ENCODE data around the gene OR2M2.

OR2M2 gene, protein sequence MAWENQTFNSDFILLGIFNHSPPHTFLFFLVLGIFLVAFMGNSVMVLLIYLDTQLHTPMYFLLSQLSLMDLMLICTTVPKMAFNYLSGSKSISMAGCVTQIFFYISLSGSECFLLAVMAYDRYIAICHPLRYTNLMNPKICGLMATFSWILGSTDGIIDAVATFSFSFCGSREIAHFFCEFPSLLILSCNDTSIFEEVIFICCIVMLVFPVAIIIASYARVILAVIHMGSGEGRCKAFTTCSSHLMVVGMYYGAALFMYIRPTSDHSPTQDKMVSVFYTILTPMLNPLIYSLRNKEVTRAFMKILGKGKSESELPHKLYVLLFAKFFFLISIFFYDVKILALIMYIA

DNA sequence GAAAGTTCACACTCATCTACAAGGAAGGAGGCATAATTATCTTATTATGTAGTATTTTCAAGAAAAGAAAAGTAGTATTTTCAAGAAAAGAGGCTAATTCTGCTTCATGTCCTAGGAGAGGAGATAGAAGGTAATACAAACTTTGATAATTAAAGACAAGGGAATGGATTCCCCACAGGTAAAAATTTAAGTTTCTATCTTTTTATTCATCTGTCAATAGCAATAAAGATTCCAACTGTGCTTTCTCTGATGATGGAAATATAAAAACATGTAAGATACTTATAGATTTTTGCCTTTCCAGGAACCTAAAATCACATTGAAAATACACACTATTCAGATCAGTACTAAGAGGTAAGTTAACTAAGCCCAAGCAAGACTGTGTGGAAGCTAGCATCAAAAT lies at the start of gene OR2M2:
TSS of gene OR2M2 (plus strand) at position 301 of the 400 bp plus-strand sequence. CDS start 5,165 bp downstream, outside the sequence.
- DNase-seq, result no peak

DNA sequence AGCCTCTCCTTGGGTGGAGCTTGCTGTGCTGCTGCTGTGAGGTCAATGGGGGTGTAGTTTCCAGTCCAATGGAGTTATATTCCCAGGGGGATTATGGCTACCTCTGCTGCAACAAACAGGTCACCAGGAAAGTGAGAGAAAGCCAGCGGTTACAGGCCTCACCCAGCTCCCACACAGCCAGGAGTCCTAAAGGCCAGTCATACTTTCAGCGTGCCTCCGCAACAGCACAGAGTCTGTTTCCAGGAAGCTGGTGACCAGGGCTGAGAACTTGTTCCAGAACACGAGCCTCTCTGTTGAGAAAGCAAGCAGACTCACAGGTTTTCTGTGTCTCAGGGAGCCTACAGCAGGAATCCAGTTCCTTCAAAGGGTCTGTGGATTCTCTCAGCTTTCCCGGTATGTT lies 47.0 kb upstream of the OR2M2 start:
- no peak for DNase-seq

DNA sequence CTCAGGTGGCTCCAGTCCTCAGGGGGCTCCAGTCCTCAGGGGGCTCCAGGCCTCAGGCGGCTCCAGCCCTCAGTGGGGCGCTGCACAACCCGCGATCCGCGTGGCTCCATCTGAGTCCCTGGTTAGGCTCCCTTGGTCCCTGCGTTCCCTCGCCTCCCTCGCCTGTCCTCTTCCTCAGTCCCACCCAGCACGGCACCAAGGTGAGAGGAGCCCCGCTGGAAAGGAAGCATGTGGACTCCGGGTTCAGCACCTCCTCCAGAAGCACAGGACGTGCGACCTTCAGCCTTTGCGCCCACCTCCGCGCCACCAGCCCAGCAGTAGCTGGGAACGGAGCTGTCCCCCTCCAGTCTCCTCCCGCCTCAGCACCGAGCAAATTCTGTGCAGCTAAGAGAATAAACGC lies 37.8 kb upstream of the OR2M2 start:
- no peak for DNase-seq

DNA sequence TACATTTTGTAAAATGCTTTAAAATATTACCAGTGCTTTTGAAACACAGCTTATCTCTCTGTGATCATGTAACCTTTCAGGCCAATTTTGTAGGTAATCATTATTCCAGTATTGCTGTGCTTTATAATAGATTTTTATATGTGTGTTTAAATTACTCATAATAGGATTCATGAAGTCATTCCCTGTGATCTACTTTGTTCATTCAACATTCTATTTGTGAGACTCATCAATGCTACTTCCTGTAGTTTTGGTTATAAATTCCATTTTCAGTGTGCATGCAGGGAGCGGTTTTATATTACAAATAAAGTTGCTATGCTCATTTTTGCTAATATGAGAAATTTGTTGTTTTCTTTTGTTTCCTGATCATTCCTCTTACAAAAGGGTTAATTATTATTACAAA lies 33.8 kb upstream of the OR2M2 start:
- DNase-seq, result no peak

DNA sequence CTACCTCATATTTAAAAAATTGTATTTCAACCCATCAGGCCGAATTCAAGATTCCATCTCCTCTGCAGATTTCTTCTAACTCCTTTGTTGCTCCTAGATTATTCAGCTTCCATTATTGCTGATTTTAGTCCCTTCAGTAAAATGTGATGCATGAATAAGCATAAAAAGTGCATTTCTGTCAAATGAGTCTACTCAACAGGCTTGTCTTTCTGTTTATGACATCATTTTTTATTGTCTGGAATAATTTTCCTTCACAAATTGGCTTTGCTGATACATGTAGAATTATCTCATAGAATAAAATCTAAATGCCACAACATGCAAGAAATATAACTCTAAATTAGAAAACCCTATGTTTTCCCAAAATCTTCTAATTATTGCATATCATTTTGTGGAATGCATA lies 31.3 kb upstream of the OR2M2 start:
- no peak for DNase-seq

DNA sequence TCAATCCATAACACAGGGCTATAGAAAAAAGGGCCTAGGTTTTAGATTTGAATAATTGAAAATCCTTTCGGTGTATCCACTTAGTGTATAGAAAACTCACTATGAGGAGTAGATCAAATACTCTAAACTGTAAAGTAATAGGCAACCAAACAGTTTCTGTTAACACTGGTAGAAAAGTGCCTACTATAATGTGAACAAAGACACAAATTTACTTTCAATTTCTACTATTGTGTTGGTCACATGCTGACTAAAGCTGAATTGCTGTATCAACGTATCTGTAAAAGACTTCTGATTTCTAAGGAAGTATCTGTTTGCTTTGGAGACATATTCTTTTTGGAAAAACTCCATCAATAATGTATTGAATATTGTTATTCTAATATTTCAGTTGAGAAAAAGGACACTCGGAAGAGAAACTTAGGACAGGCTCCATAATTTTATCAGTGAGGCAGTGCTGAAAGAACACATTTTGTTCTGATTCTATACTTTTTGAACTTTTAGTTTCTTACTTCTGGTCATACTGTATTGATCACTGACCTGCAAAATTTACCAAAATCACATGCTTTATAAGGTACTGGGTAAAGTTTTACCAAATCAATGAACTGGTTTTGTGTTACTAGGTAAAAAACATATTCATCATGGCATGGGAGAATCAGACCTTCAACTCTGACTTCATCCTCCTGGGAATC lies 30.0 kb upstream of the OR2M2 start, which contains the start of gene OR2M5:
TSS of gene OR2M5 (plus strand) at position 636 of the 686 bp plus-strand sequence. CDS start at position 636, 0 bp downstream.
- DNase-seq, result no peak

DNA sequence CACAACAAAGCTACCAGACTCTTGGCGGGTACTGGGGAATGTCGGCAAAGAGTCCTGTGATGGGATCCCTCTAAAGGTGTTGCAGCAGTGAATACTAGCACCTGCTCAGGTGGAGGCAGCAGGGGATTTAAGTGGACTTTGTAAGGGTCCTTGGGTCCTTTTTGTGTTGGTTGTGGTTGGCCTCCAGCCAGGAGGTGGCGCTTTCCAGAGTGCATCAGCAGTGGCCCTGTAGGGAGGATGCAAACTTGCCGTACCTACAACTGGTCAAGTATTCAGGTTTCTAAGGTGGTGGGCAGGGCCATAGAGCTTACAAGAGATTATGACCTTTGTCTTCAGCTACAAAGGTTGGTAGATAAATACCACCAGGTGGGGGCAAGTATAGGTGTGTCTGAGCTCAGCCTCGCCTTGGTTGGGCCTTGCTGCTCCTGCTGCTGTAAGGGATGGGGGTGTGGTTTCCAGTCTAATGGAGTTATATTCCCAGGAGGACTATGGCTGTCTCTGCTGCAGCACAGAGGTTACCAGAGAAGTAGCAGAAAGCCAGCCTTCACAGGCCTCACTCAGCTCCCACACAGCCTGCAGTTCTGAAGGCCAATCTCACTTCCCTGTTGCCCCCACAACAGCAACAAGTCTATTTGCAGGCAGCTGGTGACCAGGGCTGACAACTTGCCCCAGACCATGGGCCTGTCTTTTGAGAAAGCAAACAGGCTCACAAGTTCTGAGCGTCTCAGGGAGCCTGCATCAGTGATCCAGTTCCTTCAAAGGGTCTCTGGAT lies 22.4 kb upstream of the OR2M2 start:
- DNase-seq, result no peak

DNA sequence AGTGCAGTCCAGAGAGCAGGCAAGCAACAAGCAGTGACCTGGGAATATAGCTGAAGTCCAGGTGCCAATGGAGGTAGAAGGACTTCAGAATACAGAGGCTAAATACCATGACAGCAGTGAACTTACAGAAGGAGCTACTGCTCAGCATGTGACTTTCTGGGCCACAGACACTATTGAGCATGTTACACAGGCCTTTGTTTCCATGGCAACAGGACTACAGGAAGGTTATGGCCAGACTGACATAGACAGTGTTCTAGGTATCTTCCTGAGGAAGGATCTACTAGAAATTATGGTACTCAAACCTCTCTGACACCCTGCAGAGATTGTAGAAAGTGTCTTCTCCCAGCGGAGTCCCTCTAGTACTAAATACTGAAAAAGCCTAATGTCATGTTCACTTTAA lies 18.7 kb upstream of the OR2M2 start:
- DNase-seq, result no peak

DNA sequence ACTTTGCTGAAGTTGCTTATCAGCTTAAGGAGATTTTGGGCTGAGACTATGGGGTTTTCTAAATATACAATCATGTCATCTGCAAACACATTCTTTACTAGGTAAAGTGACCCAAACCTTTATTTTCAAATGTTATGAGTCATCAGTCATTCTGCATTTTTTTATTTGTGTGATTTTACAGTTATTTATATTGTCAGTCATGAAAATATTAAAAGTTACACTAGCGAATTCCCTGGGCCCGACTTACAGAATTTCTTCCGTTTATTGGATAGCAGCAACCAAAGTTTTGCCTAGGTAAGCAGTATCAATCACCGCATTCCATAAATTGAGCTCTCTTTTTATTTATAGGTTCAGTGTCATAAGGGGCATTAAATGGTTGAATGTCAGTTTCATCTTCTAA lies 15.9 kb upstream of the OR2M2 start:
- DNase-seq, result no peak

DNA sequence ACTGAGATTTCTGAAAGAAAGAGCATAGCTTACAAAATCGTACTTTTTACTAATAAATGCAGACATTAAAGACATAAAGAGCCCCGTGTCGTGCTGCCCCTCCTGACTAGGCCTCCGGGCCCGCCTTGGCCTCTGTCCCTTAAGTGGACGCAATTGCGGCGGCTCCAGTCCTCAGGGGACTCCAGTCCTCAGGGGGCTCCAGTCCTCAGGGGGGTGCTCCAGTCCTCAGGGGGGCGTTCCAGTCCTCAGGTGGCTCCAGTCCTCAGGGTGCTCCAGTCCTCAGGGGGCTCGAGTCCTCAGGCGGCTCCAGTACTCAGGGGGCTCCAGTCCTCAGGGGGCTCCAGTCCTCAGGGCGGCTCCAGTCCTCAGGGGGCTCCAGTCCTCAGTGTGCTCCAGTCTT lies 10.6 kb upstream of the OR2M2 start:
- no peak for DNase-seq

DNA sequence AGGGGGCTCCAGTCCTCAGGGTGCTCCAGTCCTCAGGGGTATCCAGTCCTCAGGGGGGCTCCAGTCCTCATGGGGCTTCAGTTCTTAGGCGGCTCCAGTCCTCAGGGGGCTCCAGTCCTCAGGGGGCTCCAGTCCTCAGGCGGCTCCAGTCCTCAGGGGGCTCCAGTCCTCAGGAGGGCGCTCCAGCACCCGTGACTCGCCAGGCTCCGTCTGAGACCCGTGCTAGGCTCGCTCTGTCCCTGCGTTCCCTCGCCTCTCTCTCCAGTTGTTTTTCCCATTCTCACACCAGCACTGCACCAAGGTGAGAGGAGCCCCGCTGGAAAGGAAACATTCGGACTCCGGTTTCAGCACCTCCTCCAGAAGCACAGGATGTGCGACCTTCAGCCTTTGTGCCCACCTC lies 9.4 kb upstream of the OR2M2 start:
- DNase-seq, result no peak

DNA sequence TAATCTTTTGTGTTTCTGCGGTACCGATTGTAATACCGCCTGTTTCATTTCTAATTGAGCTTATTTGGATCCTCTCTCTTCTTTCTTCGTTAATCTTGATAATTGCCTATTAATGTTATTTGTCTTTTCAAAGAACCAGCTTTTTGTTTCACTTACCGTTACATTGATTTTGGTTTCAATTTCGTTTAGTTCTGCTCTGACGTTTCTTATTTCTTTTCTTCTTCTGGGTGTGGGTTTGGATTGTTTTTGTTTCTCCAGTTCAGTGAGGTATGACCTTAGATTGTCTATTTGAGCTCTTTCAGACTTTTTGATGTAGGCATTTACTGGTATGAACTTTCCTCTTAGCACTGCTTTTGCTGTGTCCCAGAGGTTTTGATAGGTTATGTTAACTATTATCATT lies 9.4 kb downstream of the OR2M2 start:
- no peak for DNase-seq

DNA sequence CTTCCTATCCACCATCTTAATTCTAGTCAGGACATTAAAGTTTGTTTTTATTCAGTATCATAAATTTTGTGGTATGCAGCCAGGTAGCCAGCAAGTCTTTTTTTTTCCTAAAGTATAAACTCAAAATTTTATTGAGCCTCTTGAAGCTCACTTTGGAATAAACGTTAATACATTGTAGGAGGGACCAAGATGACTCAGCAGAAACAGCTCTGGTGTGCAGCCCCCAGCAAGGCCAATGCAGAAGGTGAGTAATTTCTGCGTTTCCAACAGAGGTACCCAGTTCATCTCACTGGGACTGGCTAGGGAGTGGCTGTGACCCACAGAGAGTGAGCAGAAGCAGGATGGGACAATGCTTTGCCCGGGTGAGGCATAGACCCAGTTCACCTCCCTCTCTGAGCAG lies 12.7 kb downstream of the OR2M2 start:
- DNase-seq, result no peak

DNA sequence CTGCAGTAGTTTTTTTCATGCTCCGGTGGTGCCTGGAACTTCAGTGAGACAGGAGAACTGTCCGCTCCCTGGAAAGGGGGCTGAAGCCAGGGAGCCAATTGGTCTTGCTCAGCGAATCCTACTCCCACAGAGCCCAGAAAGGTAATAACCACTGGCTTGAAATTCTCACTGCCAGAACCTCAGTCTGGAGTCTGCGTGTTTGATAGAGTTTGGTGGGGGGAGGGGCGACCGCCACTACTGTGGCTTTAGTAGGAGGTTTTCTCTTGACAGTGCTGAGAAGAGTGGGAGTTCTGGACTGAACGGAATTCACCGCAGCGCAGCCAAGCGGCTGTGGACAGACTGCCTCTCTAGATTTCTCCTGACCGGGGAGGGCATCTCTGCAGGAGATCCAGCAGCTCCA lies 14.4 kb downstream of the OR2M2 start:
- no peak for DNase-seq

DNA sequence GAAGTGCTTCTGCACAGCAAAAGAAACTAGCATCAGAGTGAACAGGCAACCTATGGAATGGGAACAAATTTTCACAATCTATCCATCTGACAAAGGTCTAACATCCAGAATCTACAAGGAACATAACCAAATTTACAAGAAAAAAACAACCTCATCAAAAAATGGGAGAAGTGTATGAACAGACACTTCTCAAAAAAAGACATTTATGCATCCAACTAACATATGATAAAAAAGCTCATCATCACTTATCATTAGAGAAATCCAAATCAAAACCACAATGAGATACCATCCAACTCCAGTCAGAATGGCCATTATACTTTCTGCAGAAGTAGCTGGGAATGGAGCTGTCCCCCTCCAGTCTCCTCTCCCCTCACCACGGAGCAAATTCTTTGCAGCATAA lies 19.5 kb downstream of the OR2M2 start:
- DNase-seq, result no peak

DNA sequence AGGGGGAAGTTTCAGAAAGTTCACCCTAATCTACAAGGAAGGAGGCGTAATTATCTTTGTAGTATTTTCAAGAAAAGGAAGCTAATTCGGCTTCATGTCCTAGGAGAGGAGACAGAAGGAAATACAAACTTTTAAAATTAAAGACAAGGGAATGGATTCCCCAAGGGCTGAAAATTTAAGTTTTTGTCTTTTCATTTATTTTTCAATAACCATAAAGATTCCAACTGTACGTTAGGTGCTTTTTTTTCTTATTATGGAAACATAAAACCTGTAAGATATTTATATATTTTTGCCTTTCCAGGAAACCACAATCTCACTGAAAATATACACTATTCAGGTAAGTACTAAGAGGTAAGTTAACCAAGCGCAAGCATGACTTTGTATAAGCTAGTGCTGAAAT lies 22.3 kb downstream of the OR2M2 start, which contains the start of gene OR2M3:
TSS of gene OR2M3 (plus strand) at position 301 of the 400 bp plus-strand sequence. CDS start 5,803 bp downstream, outside the sequence.
- DNase-seq, result no peak

DNA sequence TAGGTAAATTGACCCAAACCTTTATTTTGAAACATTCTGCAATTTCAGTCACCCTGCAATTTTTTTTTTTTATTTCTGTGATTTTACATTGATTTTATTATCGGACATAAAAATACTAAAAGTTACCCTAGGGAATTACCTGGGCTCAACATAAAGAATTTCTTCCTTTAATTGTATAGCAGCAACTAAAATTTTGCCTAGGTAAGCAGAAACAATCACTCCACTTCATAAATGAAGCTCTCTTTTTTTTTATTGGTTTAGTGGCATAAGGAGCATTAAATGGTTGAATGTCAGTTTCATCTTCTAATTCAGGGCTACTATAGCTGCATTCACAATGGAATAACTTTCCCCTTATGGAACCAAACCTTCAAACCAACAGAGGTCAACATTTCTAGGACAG lies 41.3 kb downstream of the OR2M2 start:
- no peak for DNase-seq

DNA sequence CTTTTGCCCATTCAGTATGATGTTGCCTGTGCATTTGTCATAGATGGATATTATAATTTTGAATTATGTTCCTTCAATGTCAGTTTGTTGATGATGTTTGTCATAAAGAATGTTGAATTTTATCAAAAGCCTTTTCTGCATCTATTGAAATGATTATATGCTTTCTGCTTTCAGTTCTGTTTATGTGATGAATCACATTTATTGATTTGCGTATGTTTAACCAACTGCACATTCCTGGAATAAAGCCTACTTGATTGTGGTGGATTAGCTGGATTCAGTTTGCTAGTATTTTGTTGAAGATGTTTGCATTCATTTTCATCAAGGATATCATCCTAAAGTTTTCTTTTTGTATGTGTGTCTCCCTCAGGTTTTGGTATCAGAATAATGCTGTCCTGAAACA lies 50.9 kb downstream of the OR2M2 start:
- no peak for DNase-seq

DNA sequence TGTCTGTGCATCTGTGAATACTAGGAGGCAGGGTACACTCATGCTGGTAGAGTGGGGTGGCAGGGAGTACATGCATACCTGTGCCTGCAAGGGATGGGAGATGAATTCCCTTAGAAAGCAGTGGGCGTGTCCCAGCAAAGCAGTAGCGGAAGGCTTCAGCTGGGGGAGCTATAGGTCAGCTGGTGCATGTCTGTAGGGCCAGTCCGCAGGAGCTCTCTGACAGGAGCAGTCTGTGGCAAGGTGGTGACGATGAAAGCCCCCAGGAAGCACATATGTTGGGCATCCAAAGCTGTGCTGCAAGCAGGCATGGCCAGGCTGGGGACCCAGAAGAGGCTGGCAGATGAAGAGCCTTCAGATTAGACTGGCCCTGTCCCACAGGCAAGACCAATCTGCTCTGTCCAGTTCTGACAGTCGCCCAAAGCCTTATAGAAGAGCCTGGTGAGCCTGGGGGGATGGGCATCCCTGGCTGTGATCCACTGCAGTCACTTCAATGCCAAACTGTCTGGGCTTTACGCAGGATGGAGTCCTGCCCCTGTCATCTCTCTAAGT lies 54.8 kb downstream of the OR2M2 start:
- DNase-seq, result no peak
